A549 (cell line): Measurements from ENCODE around the gene SEC16A. TPM values are rescaled to one million over a fixed set of nuclear protein-coding genes. Genes with fewer than 3 reads are reported as not detected.

Source experiments
- ATAC-seq, 2 experiments: fragments of 200-7000 bp in 1 of 2; fragments of >200 bp in 1 of 2; cut with Nextera tagmentation in 1 of 2; cut with Tn5 transposase in 1 of 2; 3 replicates each; pipeline versions ENCODE4 v1.8.0 to v1.9.1; 2018 to 2020; ENCODE audit warnings: mild to moderate bottlenecking in 1 of 2, moderate library complexity in 1 of 2
- CTCF ChIA-PET: fragments of 300-600 bp; sonication (Branson Sonifier 250); formaldehyde crosslinking; extraction: SDS; loops from one replicate; lab custom pipeline; 2021; ENCODE audit warnings: antibody characterized with exemption, inconsistent platforms; lab: Yijun Ruan, JAX
- POLR2A ChIA-PET: fragments of 350-600 bp; formaldehyde crosslinking; extraction: SDS; loops from one replicate; lab custom pipeline; 2021; ENCODE audit warnings: antibody characterized with exemption, inconsistent platforms; lab: Yijun Ruan, JAX
- DNase-seq, 2 experiments: peaks; one replicate each; pipeline versions ENCODE4 v3.0.0 to v3.0.0-alpha.2; 2011 to 2016; ENCODE audit warnings: low read depth in 1 of 2, low spot score in 1 of 2
- FAIRE-seq: peaks from 2 replicates; lab custom pipeline; 2011; peaks lifted over from hg19 to GRCh38; lab: Jason Lieb, UNC
- H3K27ac ChIP-seq, 2 experiments: fragments of >200 bp; sonication (Bioruptor Twin); formaldehyde crosslinking; 3 replicates each; pipeline ENCODE4 v1.5.1; 2016 to 2017
- H3K4me1 ChIP-seq: fragments of >200 bp; sonication (Bioruptor Twin); formaldehyde crosslinking; 3 replicates; pipeline ENCODE4 v1.6.1; 2016
- H3K4me2 ChIP-seq: fragments of >200 bp; sonication (Bioruptor Twin); formaldehyde crosslinking; 3 replicates; pipeline ENCODE4 v1.6.1; 2016
- H3K4me3 ChIP-seq: fragments of >200 bp; sonication (Bioruptor Twin); formaldehyde crosslinking; 3 replicates; pipeline ENCODE4 v1.5.1; 2016
- H3K9me3 ChIP-seq: fragments of >200 bp; sonication (Bioruptor Twin); formaldehyde crosslinking; 3 replicates; pipeline ENCODE4 v1.6.1; 2016
- ATOH8 ChIP-seq: fragments of 250-450 bp; sonication (Bioruptor Pico); IDR thresholded peaks from 2 replicates; pipeline ENCODE4 v1.5.0; 2020; ENCODE audit warnings: low read depth, mild to moderate bottlenecking, moderate library complexity
- BHLHE40 ChIP-seq: IDR thresholded peaks from 2 replicates; pipeline ENCODE4 v1.6.1; 2012; ENCODE audit warnings: low read depth, low read length, inconsistent platforms
- CBX2 ChIP-seq: fragments of 200-600 bp; sonication (generic); IDR thresholded peaks from 2 replicates; pipeline ENCODE4 v1.6.1; 2016; ENCODE audit warnings: low read depth, mild to moderate bottlenecking, borderline replicate concordance
- CHD4 ChIP-seq: fragments of 200-600 bp; sonication (generic); IDR thresholded peaks from 2 replicates; pipeline ENCODE4 v1.6.1; 2016; ENCODE audit warnings: antibody characterized with exemption, mild to moderate bottlenecking, borderline replicate concordance
- CTCF ChIP-seq: fragments of >200 bp; sonication (Bioruptor Twin); formaldehyde crosslinking; IDR thresholded peaks from 3 replicates; pipeline ENCODE4 v1.5.1; 2016
- EHF ChIP-seq: fragments of 250-450 bp; sonication (Bioruptor Pico); IDR thresholded peaks from 2 replicates; pipeline ENCODE4 v1.5.0; 2020; ENCODE audit warnings: mild to moderate bottlenecking
- ESRRA ChIP-seq: fragments of 150-350 bp; IDR thresholded peaks from 2 replicates; pipeline ENCODE4 v1.6.1; 2014; ENCODE audit warnings: mild to moderate bottlenecking, low read length, borderline replicate concordance
- FOSB ChIP-seq: fragments of 250-450 bp; sonication (Bioruptor Pico); IDR thresholded peaks from 2 replicates; pipeline ENCODE4 v1.5.0; 2020; ENCODE audit warnings: mild to moderate bottlenecking, moderate library complexity
- FOSL2 ChIP-seq, 2 experiments: fragments of 450-650 bp in 1 of 2; fragments of >200 bp in 1 of 2; sonication (Bioruptor Twin) in 1 of 2; formaldehyde crosslinking; IDR thresholded peaks; 2 replicates each; pipeline versions ENCODE4 v1.5.0 to v1.6.1; 2016 to 2020; ENCODE audit warnings: mild to moderate bottlenecking in 1 of 2, moderate library complexity in 1 of 2
- FOXS1 ChIP-seq: fragments of 250-450 bp; sonication (Bioruptor Pico); IDR thresholded peaks from 2 replicates; pipeline ENCODE4 v1.5.0; 2020; ENCODE audit warnings: mild to moderate bottlenecking, moderate library complexity
- GATA3 ChIP-seq: IDR thresholded peaks from 2 replicates; pipeline ENCODE4 v1.6.1; 2012; ENCODE audit warnings: borderline replicate concordance
- HDAC2 ChIP-seq: fragments of 200-600 bp; sonication (generic); IDR thresholded peaks from 2 replicates; pipeline ENCODE4 v1.6.1; 2016
- HOXA7 ChIP-seq: fragments of 250-450 bp; sonication (Bioruptor Pico); IDR thresholded peaks from 2 replicates; pipeline ENCODE4 v1.5.0; 2020; ENCODE audit warnings: mild to moderate bottlenecking, moderate library complexity
- HOXB13 ChIP-seq: fragments of 250-450 bp; sonication (Bioruptor Pico); IDR thresholded peaks from 2 replicates; pipeline ENCODE4 v1.5.0; 2020; ENCODE audit warnings: low read depth, mild to moderate bottlenecking, moderate library complexity
- JUNB ChIP-seq: fragments of >200 bp; sonication (Bioruptor Twin); formaldehyde crosslinking; IDR thresholded peaks from 2 replicates; pipeline ENCODE4 v1.6.1; 2016
- KDM1A ChIP-seq: fragments of 200-600 bp; sonication (generic); IDR thresholded peaks from 2 replicates; pipeline ENCODE4 v1.6.1; 2016; ENCODE audit warnings: low read depth, mild to moderate bottlenecking
- KDM5A ChIP-seq: fragments of 200-600 bp; sonication (generic); IDR thresholded peaks from 2 replicates; pipeline ENCODE4 v1.6.1; 2016; ENCODE audit warnings: antibody characterized with exemption, mild to moderate bottlenecking
- MAZ ChIP-seq: fragments of 150-350 bp; IDR thresholded peaks from 2 replicates; pipeline ENCODE4 v1.6.1; 2014; ENCODE audit warnings: antibody characterized with exemption, low read depth, low read length, borderline replicate concordance
- MYC ChIP-seq: IDR thresholded peaks from 2 replicates; pipeline ENCODE4 v1.6.1; 2012; ENCODE audit warnings: mild to moderate bottlenecking, inconsistent platforms, low read length, improper control_type of control experiment, borderline replicate concordance
- NFE2L2 ChIP-seq: fragments of 150-350 bp; conservative IDR thresholded peaks from 2 replicates; pipeline ENCODE4 v1.6.1; 2014; ENCODE audit warnings: low read length
- NR3C1 ChIP-seq: fragments of >200 bp; sonication (Bioruptor Twin); formaldehyde crosslinking; IDR thresholded peaks from 3 replicates; pipeline ENCODE4 v1.6.1; 2017
- POLR2AphosphoS2 ChIP-seq: conservative IDR thresholded peaks from 2 replicates; pipeline ENCODE4 v1.6.1; 2012; ENCODE audit warnings: low read length, improper control_type of control experiment, inconsistent platforms
- RARB ChIP-seq: fragments of 250-450 bp; sonication (Bioruptor Pico); IDR thresholded peaks from 2 replicates; pipeline ENCODE4 v1.8.0; 2021; ENCODE audit warnings: mild to moderate bottlenecking, moderate library complexity
- SREBF2 ChIP-seq: fragments of 450-650 bp; IDR thresholded peaks from 2 replicates; pipeline ENCODE4 v1.6.1; 2014; ENCODE audit warnings: mild to moderate bottlenecking, moderate library complexity
- TP53 ChIP-seq: fragments of 250-450 bp; sonication (Bioruptor Pico); IDR thresholded peaks from 2 replicates; pipeline ENCODE4 v1.5.0; 2021; ENCODE audit warnings: mild to moderate bottlenecking, moderate library complexity
- ZSCAN20 ChIP-seq: fragments of 250-450 bp; sonication (Bioruptor Pico); IDR thresholded peaks from 2 replicates; pipeline ENCODE4 v1.8.0; 2022; ENCODE audit warnings: mild to moderate bottlenecking, moderate library complexity
- WGBS: methylation state at CpG from one replicate; pipeline ENCODE4 v1.1.6; 2017; ENCODE audit errors: missing lambda C conversion rate; 5-methylcytosine and 5-hydroxymethylcytosine counted together
- polyA plus RNA-seq, 4 experiments: library from polyadenylated mRNA; depleted of rRNA in 3 of 4; stranded (reverse); fragments of >200 nt; fragmentation: RNase III in 1 of 4; extraction: RNeasy Plus Mini Kit Qiagen cat#74134 plus additional on column Dnase treatment in 1 of 4; gene quantifications; 2 replicates in 3 of 4; 3 replicates in 1 of 4; pipeline ENCODE4 v1.2.3, GENCODE V29; 2011 to 2017
- TF ChIP-seq, protein P1 (sequence below): fragments of >200 bp; sonication (Bioruptor Twin); formaldehyde crosslinking; IDR thresholded peaks from 2 replicates; pipeline ENCODE4 v1.6.1; 2016

The SEC16A gene
- polyA plus RNA-seq, 2 of the 4 experiments (the other 2 are of a cell fraction): 24.2 to 38.0 TPM

DNA sequence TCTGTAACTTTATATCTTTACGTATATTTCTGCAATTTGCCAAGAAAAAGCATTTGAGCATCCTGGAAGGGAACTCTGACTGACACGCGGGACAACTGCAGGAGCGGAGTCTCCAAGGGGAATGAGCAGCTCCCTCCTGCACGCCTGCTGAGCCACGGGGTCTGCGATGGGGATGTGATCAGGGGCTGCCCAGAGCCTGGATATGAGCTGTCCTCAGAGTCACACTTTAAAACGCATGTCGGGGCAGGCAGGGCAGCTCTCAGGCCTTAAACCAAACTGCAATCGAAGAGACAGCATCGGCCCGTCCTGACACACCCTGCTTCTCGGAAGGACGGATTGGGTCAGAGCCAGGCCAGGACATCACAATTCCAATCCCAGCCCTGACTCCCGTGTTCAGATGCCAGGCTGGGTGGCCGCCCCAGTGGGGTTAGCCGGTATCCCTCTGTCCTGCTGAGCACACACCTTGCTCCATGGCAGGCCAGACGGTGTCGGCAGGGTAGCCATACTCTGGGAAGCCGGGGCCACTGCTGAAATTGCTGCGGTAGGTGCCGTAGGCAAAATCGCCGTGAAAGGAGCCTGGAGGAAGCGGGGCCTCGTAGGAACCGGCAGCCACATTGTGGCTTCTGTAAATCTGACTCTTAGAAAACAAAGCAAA, 17.2 kb downstream of the SEC16A start:
- ATAC-seq (peak in 1 of 2 experiments; percentile 28; a peak in 1 of 6 replicates), DNase-seq (no peak), FAIRE-seq (no peak)
- 93% methylated on average over 26 of the region's 27 CpGs for WGBS
- CTCF ChIA-PET: interaction anchor here (1.1 kb wide), 1 partner anchor 102 kb away, joined by 3 read pairs; the partner anchor contains the start of gene DNLZ
- no peaks in the 10 kb centered on the region for H3K4me1 ChIP-seq
- TF ChIP-seq RARB: no peak
- no peak overlapping the region for H3K4me3 ChIP-seq
- no peak overlapping the region for H3K27ac ChIP-seq
- H3K4me2 ChIP-seq: no peak overlapping the region
- POLR2A ChIA-PET: no interaction called here
- no peaks in the 10 kb centered on the region for H3K9me3 ChIP-seq

- ATAC-seq (no peak), DNase-seq (no peak)
- Histone ChIP-seq H3K4me3 (no peak overlapping the region), H3K27ac (no peak overlapping the region), H3K4me1 (no peaks in the 10 kb centered on the region), H3K4me2 (no peak overlapping the region)
- ChIA-PET CTCF (interaction anchor here (0.6 to 1.8 kb wide), 2 partner anchors 18 to 21 kb away, joined by 3 to 5 read pairs; no protein-coding TSS in a partner anchor), POLR2A (no interaction called here)
- 89% methylated on average over 6 of the region's 6 CpGs for WGBS
- TF ChIP-seq NR3C1: no peak
- no peak for TF ChIP-seq CBX2
- no peak for TF ChIP-seq ZSCAN20 (CRISPR knock-in tag)
- TF ChIP-seq, protein P1, sequence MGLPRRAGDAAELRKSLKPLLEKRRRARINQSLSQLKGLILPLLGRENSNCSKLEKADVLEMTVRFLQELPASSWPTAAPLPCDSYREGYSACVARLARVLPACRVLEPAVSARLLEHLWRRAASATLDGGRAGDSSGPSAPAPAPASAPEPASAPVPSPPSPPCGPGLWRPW: no peak
- no peak for TF ChIP-seq ATOH8 (CRISPR knock-in tag)
- no peak for TF ChIP-seq POLR2AphosphoS2
- no peak for TF ChIP-seq BHLHE40
- TF ChIP-seq KDM1A: no peak
- no peak for TF ChIP-seq GATA3
- no peak for TF ChIP-seq FOSB (CRISPR knock-in tag)
- no peak for TF ChIP-seq MAZ
- no peak for TF ChIP-seq RARB
- TF ChIP-seq, all 56 proteins: peak for 0
- FAIRE-seq: no peak
- H3K9me3 ChIP-seq: no peaks in the 10 kb centered on the region
These were observed 18.6 kb downstream of the SEC16A start for GRCh38 chr9:136464241-136464640.

GRCh38 chr9:136463578-136463977, 19.3 kb downstream of the SEC16A start:
- POLR2A ChIA-PET: no interaction called here
- no peak overlapping the region for H3K4me3 ChIP-seq
- DNase-seq (no peak), FAIRE-seq (no peak), ATAC-seq (no peak)
- H3K27ac ChIP-seq: no peak overlapping the region
- no peak for TF ChIP-seq SREBF2
- no peaks in the 10 kb centered on the region for H3K4me1 ChIP-seq
- CTCF ChIA-PET: interaction anchor here (0.8 to 1.8 kb wide), 6 partner anchors 8 to 24 kb away, joined by 3 to 6 read pairs (median 4); no protein-coding TSS in a partner anchor
- WGBS: 92% methylated on average over 10 of the region's 14 CpGs
- H3K9me3 ChIP-seq: no peaks in the 10 kb centered on the region
- no peak overlapping the region for H3K4me2 ChIP-seq

DNA sequence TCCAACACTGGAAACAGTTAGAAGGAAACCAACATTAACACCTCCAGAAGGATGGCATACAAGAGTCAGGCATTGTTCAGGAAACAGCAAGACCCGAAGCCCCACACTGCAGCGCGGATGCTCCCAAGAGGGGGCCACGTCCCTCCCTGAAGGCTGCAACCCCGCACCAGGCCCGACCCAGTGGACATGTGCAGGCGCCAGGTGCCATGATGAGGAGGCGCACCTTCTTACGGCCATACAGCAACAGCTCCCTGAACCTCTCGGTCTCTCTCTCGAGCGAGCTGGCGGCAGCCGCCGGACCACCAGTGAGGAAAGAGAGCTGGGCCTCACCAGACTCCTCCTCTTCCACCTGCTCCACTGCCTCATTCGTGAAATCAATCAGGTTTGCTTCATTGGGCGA, 20.2 kb downstream of the SEC16A start:
- H3K4me2 ChIP-seq: no peak overlapping the region

More for the DNA sequence above, 20.2 kb downstream of the SEC16A start:
- H3K4me3 ChIP-seq: no peak overlapping the region
- no peaks in the 10 kb centered on the region for H3K9me3 ChIP-seq
- FAIRE-seq (no peak), DNase-seq (no peak), ATAC-seq (no peak; a peak in 1 of 6 replicates)
- H3K4me1 ChIP-seq: no peaks in the 10 kb centered on the region
- POLR2A ChIA-PET: no interaction called here
- no peak overlapping the region for H3K27ac ChIP-seq
- TF ChIP-seq HOXB13 (CRISPR knock-in tag) (no peak), TP53 (CRISPR knock-in tag) (no peak), ESRRA (no peak), FOSL2 (IDR thresholded peaks at IDR 0.05) (no peak), FOSL2 (CRISPR knock-in tag; IDR thresholded peaks at IDR 0.05) (no peak), JUNB (no peak), HOXA7 (CRISPR knock-in tag) (no peak), NR3C1 (no peak), CTCF (no peak), EHF (no peak), NFE2L2 (no peak), CHD4 (no peak), HDAC2 (no peak), KDM5A (no peak), MYC (no peak), FOXS1 (CRISPR knock-in tag) (no peak)
- WGBS: 93% methylated on average over 17 of the region's 17 CpGs
- CTCF ChIA-PET: interaction anchor here (1.0 to 1.6 kb wide), 4 partner anchors 9 to 25 kb away, joined by 3 to 6 read pairs (median 4); no protein-coding TSS in a partner anchor
